H1 (cell line): ENCODE data around the gene CXXC4.
A peak's percentile ranks its signal among the peaks of the same experiment; 100 is the strongest.

Experiments
- EP300 ChIP-seq, 2 experiments: IDR thresholded peaks; 1 replicate in 1 of 2; 2 replicates in 1 of 2; pipeline ENCODE4 v1.6.1; 2011 to 2012; ENCODE audit warnings: low read depth in 2 of 2, low read length in 2 of 2, mild to moderate bottlenecking in 2 of 2, borderline replicate concordance in 1 of 2, inconsistent platforms in 1 of 2, moderate library complexity in 1 of 2
- SUZ12 ChIP-seq: fragments of 200-600 bp; sonication (generic); IDR thresholded peaks from 2 replicates; pipeline ENCODE4 v1.6.1; 2012; ENCODE audit warnings: mild to moderate bottlenecking, inconsistent platforms, low read length, moderate library complexity, mixed read lengths
- TF ChIP-seq, protein P1 (sequence below), 3 experiments: IDR thresholded peaks; 1 replicate in 2 of 3; 2 replicates in 1 of 3; pipeline versions ENCODE4 v1.5.1 to v1.6.1; 2011; ENCODE audit warnings: low read length in 3 of 3, mild to moderate bottlenecking in 3 of 3, inconsistent platforms in 2 of 3, low read depth in 1 of 3, moderate library complexity in 1 of 3; ENCODE audit not compliant: insufficient read depth in 1 of 3; ENCODE audit errors: control extremely low read depth in 1 of 3
- TF ChIP-seq, protein P2 (sequence below): IDR thresholded peaks from 2 replicates; pipeline ENCODE4 v1.6.1; 2011; ENCODE audit warnings: low read length, improper control_type of control experiment

- TF ChIP-seq, protein P1, sequence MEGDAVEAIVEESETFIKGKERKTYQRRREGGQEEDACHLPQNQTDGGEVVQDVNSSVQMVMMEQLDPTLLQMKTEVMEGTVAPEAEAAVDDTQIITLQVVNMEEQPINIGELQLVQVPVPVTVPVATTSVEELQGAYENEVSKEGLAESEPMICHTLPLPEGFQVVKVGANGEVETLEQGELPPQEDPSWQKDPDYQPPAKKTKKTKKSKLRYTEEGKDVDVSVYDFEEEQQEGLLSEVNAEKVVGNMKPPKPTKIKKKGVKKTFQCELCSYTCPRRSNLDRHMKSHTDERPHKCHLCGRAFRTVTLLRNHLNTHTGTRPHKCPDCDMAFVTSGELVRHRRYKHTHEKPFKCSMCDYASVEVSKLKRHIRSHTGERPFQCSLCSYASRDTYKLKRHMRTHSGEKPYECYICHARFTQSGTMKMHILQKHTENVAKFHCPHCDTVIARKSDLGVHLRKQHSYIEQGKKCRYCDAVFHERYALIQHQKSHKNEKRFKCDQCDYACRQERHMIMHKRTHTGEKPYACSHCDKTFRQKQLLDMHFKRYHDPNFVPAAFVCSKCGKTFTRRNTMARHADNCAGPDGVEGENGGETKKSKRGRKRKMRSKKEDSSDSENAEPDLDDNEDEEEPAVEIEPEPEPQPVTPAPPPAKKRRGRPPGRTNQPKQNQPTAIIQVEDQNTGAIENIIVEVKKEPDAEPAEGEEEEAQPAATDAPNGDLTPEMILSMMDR (IDR thresholded peaks at IDR 0.05; ENCODE audit: control extremely low read depth in 1 of 3, insufficient read depth in 1 of 3, low read depth in 1 of 3, low read length in 3 of 3): no peak
- 0 out of 3 replicates have a peak, but pooled peaks of 1 of the 2 experiments have one; percentile 12 for TF ChIP-seq EP300 (IDR thresholded peaks at IDR 0.05; ENCODE audit: borderline replicate concordance in 1 of 2, low read depth in 2 of 2, low read length in 2 of 2)
- TF ChIP-seq SUZ12: no peak
- TF ChIP-seq, protein P2, sequence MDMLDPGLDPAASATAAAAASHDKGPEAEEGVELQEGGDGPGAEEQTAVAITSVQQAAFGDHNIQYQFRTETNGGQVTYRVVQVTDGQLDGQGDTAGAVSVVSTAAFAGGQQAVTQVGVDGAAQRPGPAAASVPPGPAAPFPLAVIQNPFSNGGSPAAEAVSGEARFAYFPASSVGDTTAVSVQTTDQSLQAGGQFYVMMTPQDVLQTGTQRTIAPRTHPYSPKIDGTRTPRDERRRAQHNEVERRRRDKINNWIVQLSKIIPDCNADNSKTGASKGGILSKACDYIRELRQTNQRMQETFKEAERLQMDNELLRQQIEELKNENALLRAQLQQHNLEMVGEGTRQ: no peak
These were observed 19.0 kb downstream of the CXXC4 start for GRCh38 chr4:104475652-104476051.
